NCI-H146 treated with DMSO at 0.1 percent for 48 hours (cell line): ENCODE measurements around the gene CNFN.
"Not testable (repeated sequence)": the region's sequence is repeated elsewhere in the genome, so short reads cannot be mapped to it uniquely, and the experiment has no call there.

Experiments
- DNase-seq: peaks from one replicate; lab custom pipeline; 2025; ENCODE audit not compliant: unreplicated experiment; lab: John Stamatoyannopoulos, UW

The CNFN gene

DNA sequence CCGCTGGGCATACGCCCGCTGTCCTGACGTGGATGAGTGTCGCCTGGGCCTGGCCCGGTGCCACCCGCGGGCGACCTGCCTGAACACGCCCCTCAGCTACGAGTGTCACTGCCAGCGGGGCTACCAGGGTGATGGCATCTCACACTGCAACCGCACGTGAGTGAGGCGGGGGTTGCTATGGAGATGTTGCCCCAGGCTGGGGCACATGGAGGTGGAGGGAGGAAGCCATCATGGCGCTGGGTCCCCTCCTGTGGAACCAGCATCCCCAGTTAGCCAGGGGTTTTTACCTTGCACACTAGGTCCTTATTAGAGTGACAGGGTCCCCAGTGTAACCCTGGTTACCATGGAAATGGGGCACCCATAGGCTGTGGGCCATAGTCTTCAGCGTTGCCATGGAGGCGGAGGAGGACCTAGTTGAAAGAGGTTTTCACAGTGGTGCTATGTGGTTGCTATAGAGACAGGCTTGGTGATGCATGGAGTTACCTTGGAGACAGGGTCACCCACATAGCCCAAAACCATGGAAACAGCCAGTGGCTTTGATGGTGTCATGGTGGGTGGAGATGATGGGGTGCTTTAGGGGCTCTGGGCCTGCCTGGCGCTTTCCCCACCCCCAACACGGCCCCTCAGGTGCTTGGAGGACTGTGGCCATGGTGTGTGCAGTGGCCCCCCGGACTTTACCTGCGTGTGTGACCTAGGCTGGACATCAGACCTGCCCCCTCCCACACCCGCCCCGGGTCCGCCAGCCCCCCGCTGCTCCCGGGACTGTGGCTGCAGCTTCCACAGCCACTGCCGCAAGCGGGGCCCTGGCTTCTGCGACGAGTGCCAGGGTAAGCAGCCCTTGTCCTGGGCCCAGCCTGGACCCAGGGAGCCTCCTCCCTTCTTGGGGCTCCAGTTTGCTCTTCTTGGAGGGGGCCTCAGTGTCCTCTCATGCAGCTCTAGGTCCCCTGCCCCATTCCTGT lies 37.5 kb downstream of the CNFN start:
- DNase-seq: no peak

DNA sequence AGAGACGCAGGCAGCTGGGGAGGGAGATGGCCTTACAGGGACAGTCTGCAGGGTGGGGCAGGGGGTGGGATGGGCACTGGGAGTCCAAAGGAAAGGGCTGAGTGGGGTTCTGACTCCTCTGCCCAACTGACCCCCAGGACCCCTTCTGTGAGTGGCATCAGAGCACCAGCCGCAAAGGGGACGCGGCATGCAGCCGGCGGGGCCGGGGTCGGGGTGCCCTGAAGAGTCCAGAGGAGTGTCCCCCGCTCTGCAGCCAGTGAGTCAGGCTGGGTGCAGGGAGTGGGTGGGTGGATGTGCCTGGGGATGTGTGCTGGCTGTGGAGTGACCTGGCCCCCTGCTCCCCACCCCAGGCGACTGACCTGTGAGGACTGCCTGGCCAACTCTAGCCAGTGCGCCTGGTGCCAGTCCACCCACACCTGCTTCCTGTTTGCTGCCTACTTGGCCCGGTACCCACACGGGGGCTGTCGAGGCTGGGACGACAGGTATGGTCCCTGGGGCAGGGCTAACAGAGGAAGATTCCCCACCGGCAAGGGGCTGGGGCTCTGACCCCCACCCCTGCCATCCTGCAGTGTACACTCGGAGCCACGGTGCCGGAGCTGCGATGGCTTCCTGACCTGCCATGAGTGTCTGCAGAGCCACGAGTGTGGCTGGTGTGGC lies 38.9 kb downstream of the CNFN start:
- DNase-seq: no peak

DNA sequence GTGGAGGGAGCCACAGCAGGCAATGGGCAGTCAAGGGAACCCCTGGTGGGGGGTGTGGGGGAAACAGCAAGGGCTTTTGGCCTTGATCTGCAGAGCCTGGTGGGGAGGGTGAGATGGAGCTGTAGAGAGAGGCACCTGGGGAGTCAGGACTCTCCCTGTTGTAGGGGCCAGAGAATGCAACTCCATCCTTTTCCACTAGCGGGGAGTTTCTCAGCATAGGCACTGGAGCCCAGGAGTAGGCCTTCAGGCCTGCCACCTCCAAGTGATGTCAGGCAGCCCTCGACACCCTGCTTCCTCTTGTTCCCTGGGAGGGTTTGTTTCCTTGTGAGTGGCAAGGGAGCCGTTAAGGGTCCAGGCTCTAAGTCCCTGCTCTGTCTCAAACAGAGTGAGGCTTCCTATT lies 39.7 kb downstream of the CNFN start:
- DNase-seq: no peak

DNA sequence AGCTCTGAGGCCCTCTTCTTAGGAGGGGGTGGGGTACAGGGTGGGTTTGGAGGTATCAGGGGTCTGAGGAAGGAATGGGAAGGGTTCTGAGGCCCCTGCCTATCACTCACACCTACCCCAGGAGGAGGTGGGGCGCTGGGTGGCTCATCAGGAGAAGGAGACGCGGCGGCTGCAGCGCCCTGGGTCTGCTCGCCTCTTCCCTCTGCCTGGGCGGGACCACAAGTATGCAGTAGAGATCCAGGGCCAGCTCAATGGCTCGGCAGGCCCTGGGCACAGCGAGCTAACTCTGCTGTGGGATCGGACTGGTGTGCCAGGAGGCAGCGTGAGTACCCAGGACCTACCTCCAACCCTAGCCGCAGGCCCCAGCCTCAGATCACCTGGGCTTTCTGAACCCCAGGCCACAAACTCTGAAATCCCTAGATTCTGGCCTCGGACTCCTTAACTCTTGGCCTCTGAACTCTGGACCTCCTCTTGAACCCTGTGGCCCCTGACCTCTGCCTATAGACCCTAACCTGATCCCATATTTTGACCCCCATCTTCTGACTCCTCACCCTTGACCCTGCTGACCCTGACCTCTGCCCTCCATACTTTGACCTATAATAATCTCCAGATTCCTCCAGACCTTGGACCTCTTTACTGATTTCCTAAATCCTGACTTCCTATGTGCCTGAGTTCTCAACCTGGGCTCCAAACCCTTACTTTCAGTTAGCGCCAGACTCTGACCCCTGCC lies 40.6 kb downstream of the CNFN start:
- no peak for DNase-seq

DNA sequence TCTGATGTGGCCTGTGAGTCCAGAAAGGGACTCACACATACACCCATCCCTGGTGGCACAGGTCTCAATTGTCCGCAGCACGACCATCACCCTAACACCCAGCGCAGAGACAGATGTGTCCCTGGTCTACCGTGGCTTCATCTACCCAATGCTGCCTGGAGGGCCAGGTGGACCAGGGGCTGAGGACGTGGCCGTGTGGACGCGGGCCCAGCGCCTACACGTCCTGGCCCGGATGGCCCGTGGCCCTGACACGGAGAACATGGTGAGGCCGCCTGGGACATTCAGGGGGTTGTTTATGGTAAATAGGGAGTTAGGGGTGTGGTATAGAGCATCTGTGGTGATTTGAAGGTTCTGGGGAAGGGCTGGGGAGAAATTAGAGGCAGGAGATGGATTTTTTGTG lies 41.9 kb downstream of the CNFN start:
- DNase-seq: no peak

DNA sequence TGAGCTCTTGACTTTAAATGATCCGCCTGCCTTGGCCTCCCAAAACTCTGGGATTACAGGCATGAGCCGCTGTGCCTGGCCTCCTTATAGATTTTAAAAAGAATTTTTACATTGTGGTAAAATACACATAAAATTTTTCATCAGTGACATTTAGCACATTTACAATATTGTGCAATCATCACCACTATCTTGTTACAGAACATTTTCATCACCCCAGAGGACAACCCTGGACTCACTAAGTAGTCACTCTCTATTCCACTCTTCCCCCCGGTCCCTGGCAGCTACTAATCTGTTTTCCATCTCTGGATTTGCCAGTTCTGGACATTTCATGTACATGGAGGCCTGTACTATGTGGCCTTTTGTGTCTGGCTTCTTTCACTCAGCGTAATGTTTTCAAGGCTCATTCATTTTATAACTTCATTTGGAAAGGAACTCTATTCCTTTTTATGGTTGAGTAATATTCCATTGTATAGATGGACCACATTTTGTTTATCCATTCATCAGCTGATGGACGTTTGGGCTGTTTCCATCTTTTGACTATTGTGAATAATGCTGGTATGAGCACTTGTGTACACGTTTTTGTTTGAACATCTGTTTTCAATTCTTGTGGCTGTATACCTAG lies 44.8 kb downstream of the CNFN start:
- DNase-seq: no peak

DNA sequence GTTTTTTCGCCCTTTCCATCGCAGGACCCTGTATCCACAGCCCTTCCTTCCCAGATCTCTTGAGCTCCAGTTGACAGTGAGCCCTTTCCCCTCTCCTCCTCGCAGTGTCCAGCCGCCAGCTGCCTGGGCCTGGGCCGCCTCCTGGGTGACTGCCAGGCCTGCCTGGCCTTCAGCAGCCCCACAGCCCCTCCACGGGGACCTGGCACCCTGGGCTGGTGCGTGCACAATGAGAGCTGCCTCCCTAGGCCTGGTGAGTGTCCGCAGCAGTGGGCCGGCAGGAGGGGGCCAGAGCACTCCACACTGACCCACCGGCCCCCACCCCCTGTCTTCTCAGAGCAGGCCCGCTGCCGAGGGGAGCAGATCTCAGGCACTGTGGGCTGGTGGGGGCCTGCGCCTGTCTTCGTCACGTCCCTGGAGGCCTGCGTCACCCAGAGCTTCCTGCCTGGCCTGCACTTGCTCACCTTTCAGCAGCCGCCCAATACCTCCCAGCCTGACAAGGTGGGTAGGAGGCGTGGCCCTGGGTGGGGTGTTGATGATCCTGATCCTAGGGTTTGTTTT lies 45.7 kb downstream of the CNFN start:
- DNase-seq: no peak

DNA sequence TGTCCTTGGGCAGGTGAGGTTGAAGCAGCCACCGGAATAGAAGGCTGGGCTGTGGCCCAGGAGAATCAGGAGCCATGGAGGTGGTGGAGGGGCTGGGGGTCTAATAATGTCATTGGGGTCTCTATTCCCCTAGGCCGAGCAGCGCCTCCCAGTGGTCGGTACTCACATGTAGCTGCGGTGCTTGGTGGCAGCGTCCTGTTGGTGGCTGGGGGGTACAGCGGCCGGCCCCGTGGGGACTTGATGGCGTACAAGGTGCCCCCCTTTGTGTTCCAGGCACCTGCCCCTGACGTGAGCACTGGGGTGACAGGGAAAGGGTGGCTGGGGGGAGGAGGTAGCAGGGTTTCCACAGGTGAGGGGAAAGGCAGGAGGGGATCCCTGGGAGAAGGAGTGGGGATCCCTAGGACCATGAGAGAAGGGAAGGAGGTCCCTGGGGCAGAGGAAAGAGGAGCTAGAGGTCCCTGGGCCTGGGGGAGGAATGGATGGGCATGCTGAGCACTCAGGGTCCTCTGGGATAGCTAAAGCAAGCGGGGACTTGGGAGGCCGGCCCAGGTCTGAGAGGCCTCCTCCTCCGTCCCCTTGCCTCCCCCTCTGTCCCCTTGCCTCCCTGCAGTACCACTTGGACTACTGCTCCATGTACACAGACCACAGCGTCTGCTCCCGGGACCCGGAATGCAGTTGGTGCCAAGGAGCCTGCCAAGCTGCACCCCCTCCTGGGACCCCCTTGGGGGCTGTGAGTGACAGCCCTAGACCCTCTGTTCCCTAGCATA lies 46.6 kb downstream of the CNFN start:
- no peak for DNase-seq

DNA sequence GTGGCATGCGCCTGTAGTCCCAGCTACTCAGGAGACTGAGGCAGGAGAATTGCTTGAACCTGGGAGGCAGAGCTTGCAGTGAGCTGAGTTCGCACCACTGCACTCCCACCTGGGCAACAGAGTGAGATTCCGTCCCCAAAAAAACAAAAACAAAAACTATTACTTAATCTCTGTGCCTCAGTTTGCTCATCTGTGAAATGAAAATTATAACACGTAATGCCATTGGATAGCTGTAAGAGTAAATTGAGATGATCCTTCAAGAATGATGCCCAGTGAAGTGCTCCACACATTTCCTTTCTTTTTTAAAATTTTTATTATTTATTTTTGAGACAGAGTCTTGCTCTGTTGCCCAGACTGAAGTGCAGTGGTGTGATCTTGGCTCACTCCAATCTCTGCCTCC lies 50.2 kb downstream of the CNFN start:
- not testable (repeated sequence) for DNase-seq

DNA sequence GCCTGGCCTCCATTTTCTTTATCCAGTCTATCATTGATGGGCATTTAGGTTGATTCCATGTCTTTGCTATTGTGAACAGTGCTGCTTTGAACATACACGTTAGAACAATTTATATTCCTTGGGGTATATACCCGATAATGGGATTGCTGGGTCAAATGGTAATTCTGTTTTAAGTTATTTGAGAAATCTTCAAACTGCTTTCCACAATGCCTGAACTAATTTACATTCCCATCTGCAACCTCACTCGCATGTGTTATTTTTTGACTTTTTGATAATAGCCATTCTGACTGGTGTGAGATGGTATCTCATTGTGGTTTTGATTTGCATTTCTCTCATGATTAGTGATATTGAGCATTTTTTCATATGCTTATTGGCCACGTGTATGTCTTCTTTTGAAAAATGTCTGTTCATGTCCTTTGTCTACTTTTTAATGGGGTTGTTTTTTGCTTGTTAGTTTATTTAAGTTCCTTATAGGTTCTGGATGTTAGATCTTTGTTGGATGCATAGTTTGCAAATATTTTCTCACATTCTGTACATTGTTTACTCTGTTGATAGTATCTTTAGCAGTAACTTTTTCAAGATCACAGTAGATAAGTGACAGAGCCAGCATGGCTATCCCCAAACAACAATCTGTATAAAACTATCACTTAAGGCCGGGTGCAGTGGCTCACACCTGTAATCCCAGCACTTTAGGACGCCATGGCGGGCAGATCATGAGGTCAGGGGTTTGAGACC lies 50.8 kb downstream of the CNFN start:
- DNase-seq: not testable (repeated sequence)
